Muscle layer of colon (tissue), 2 donors: ENCODE data around the gene SAP30BP.

Source experiments
- H3K27ac ChIP-seq: one replicate; pipeline ENCODE4 v1.7.0; 2013; ENCODE audit warnings: low read depth, mild to moderate bottlenecking, low read length, moderate library complexity
- H3K27me3 ChIP-seq, 2 donors: one replicate each; pipeline ENCODE4 v1.7.0; 2013; ENCODE audit warnings: low read length in 2 of 2, mild to moderate bottlenecking in 2 of 2; ENCODE audit not compliant: insufficient read depth in 2 of 2, control insufficient read depth in 1 of 2
- H3K36me3 ChIP-seq: one replicate; pipeline ENCODE4 v1.7.0; 2013; ENCODE audit warnings: mild to moderate bottlenecking, low read length; ENCODE audit not compliant: insufficient read depth
- H3K4me1 ChIP-seq: one replicate; pipeline ENCODE4 v1.7.0; 2013; ENCODE audit warnings: mild to moderate bottlenecking, low read length; ENCODE audit not compliant: insufficient read depth
- H3K4me3 ChIP-seq, 2 donors: one replicate each; pipeline ENCODE4 v1.7.0; 2013; ENCODE audit warnings: low read length in 2 of 2, low read depth in 1 of 2, mild to moderate bottlenecking in 1 of 2, moderate library complexity in 1 of 2
- H3K9ac ChIP-seq: one replicate; pipeline ENCODE4 v1.7.0; 2013; ENCODE audit warnings: low read length
- H3K9me3 ChIP-seq: one replicate; pipeline ENCODE4 v1.7.0; 2013; ENCODE audit warnings: mild to moderate bottlenecking, low read length
- donor health status: abdominal sarcoma.
- donor health status: Adenocarcinoma of cecum.

Gene SAP30BP

GRCh38 chr17:75642182-75642783, 24.9 kb upstream of the SAP30BP start:
- H3K27ac ChIP-seq = no peak overlapping the region
- H3K4me1 ChIP-seq = no peaks in the 10 kb centered on the region
- H3K4me3 ChIP-seq = no peak overlapping the region
- no peaks in the 10 kb centered on the region for H3K27me3 ChIP-seq
- no peaks in the 10 kb centered on the region for H3K9me3 ChIP-seq
- no peak overlapping the region for H3K9ac ChIP-seq
- H3K36me3 ChIP-seq = peaks cover 4% of the 10 kb centered on the region

DNA sequence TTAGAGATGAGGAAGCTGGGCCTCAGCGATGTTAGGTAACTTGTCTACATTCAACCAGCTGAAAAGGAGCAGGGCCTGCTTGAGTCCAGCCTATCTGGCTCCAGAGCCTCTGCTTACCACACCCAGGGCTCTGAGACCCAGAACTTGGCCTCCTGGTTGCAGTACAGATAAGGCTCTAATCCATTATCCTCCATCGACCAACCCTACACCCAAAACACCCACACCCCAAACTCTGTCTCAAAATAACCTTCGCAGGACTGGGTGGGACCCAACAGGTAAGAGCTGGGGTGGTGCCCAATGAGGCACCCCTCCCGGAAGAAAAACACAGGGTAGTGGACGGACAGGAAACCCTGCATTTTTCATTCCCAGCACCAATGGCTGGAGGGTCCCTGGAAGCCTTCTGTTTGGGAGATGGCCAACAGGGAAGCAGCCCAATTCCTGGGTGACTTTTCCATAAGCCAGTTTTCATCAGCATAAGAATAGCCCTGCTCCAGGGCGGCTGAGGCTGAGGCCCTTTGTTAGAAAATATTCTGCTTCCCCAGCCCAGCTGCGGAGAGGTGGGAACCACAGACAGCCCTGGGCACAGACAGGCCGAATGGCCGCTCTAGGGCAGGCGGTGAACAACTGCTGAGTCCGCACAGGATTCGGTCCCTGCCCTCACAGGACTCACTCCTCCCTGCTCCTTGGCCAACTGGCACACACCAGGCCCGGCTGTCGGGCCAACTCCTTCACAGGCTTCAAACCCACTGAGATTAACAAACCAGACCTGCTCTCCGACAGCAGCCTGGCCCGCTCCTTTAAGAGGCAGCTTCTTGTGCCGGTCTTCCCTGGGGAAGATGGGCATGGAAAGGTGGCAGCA, 24.1 kb upstream of the SAP30BP start:
- Histone ChIP-seq H3K27me3 (no peaks in the 10 kb centered on the region), H3K27ac (no peak overlapping the region), H3K4me1 (no peaks in the 10 kb centered on the region), H3K9ac (no peak overlapping the region), H3K4me3 (no peak overlapping the region), H3K9me3 (no peaks in the 10 kb centered on the region), H3K36me3 (peaks cover 4% of the 10 kb centered on the region)

DNA sequence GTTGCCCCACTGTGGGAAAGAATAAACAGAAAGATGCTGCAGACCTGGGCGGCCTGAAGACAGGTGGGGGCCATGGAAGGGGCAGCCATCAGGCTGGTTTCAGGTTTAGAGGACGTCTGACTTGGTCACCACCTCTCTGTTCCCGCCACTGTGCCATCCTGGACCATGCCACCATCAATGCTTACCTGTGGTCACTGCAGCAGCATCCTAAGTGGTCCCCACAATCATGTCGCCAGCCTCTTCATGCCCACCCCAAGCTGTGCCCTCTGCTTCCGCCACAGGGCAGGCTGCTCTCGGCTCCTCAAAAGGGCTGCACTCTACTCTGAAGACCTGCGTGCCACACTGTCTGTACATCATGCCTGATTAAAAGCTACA, 23.5 kb upstream of the SAP30BP start:
- H3K36me3 ChIP-seq = peaks cover 4% of the 10 kb centered on the region
- no peaks in the 10 kb centered on the region for H3K27me3 ChIP-seq
- H3K9ac ChIP-seq = no peak overlapping the region
- H3K4me3 ChIP-seq = no peak overlapping the region
- H3K4me1 ChIP-seq = no peaks in the 10 kb centered on the region
- H3K9me3 ChIP-seq = no peaks in the 10 kb centered on the region
- no peak overlapping the region for H3K27ac ChIP-seq

DNA sequence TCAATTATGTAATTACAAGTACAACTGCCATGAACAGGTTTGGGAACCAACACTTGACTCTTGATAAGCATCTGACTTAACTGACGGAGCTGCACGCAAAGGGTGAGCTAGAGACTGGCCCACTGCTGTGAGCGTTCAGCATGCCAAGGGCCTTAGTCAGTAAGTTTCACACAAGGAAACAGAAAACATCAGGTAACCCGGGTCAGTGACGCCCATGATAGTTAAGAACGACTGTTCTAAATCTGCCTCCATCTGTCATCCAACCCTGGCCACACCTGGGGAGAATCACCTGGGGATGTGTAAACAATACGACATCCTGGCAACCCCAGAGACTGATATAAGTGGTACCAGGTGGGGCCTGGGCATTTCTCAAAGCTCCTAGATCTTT, 21.6 kb upstream of the SAP30BP start:
- Histone ChIP-seq H3K9ac (no peak overlapping the region), H3K27me3 (no peaks in the 10 kb centered on the region), H3K4me1 (no peaks in the 10 kb centered on the region), H3K27ac (no peak overlapping the region), H3K4me3 (no peak overlapping the region), H3K9me3 (no peaks in the 10 kb centered on the region), H3K36me3 (peaks cover 15% of the 10 kb centered on the region)

DNA sequence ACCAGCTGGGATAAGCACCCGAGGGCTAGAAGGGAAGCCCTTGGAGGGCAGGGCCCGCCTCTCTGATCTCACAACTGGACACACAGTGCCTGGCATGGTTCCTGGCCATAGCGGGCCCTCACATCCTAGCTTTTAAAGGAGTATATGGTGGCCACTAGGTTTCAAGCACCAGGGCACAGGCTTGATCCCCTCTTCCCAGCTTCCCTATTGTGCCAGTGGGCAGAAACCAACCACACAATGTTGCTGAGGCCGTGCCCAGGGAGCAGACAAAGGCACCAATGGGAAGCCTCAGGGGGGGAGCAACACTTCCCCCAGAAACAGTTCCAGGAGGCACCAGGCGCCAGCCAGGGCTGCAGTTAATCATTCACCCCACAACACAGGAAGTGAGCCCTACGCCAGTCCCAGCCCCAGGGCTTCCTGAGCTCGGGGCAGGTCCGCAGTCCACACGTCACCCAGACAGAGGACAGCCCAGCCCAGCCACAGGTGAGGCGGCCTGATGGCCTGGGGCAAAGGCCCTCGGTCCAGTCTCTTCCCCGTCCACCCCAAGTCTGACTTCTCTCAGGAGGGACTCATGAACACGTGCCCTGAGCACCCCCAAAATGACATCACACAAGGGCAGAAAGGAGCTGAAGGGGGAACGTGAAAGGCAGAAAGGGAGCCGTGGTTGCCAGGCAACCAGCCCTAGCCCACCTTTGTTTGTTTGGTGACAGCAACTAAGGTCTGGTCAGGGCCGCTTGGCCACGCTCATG, 21.1 kb upstream of the SAP30BP start:
- H3K27me3 ChIP-seq = no peaks in the 10 kb centered on the region
- H3K36me3 ChIP-seq = peaks cover 21% of the 10 kb centered on the region
- no peak overlapping the region for H3K9ac ChIP-seq

GRCh38 chr17:75646638-75646992, 20.5 kb upstream of the SAP30BP start:
- Histone ChIP-seq H3K4me1 (no peaks in the 10 kb centered on the region), H3K27ac (no peak overlapping the region), H3K27me3 (no peaks in the 10 kb centered on the region), H3K9ac (no peak overlapping the region), H3K36me3 (peaks cover 23% of the 10 kb centered on the region), H3K9me3 (no peaks in the 10 kb centered on the region), H3K4me3 (no peak overlapping the region)

More for the DNA sequence above, 21.1 kb upstream of the SAP30BP start:
- H3K4me1 ChIP-seq = no peaks in the 10 kb centered on the region
- no peak overlapping the region for H3K27ac ChIP-seq
- no peak overlapping the region for H3K4me3 ChIP-seq
- no peaks in the 10 kb centered on the region for H3K9me3 ChIP-seq

DNA sequence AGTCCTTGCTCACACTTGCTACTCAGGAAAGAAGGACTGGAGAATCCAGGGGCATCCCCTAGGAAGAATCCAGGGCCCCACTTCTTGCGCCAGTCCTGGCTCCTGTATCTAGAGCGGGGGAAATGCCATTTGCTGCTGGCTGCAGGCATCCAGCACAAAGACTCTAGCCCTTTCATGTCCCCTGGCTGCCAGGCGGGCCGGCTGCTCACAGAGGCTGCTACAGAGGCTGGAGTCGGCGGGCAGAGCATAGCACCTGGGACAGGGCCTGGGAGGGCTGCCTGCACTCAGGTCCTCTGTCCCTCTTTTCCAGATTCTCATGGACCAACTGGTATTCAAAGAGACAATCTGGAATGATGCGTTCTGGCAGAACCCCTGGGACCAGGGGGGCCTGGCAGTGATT, 20.1 kb upstream of the SAP30BP start:
- Histone ChIP-seq H3K36me3 (peaks cover 23% of the 10 kb centered on the region), H3K4me1 (no peaks in the 10 kb centered on the region), H3K9ac (no peak overlapping the region), H3K4me3 (no peak overlapping the region), H3K27me3 (no peaks in the 10 kb centered on the region), H3K27ac (no peak overlapping the region), H3K9me3 (no peaks in the 10 kb centered on the region)

DNA sequence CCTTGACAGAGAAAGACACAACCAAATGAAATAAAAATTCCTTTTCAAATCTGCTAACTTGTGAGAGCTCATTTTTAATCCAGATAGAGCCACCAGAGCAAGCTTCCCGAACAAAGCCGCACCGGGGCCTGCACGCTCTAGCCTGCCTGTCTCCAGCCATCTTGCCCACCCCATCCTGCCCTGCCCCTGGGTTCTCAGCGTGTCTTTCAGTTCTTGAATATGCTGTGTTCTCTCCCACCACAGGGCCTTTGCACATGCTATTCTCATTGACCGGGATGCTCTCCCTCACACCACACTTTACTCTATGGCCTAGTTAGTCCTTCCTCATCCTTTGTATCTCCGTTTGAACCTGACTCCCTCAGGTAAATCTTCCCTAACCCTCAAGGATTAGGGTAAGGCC, 19.2 kb upstream of the SAP30BP start:
- H3K27me3 ChIP-seq = no peaks in the 10 kb centered on the region
- H3K9me3 ChIP-seq = no peaks in the 10 kb centered on the region
- H3K36me3 ChIP-seq = peaks cover 22% of the 10 kb centered on the region
- no peaks in the 10 kb centered on the region for H3K4me1 ChIP-seq
- no peak overlapping the region for H3K9ac ChIP-seq
- H3K4me3 ChIP-seq = no peak overlapping the region
- H3K27ac ChIP-seq = no peak overlapping the region

GRCh38 chr17:75649687-75650086, 17.5 kb upstream of the SAP30BP start:
- H3K4me1 ChIP-seq = no peaks in the 10 kb centered on the region
- H3K9ac ChIP-seq = no peak overlapping the region
- no peak overlapping the region for H3K4me3 ChIP-seq
- no peak overlapping the region for H3K27ac ChIP-seq
- H3K9me3 ChIP-seq = no peaks in the 10 kb centered on the region
- no peaks in the 10 kb centered on the region for H3K27me3 ChIP-seq
- H3K36me3 ChIP-seq = peaks cover 26% of the 10 kb centered on the region

DNA sequence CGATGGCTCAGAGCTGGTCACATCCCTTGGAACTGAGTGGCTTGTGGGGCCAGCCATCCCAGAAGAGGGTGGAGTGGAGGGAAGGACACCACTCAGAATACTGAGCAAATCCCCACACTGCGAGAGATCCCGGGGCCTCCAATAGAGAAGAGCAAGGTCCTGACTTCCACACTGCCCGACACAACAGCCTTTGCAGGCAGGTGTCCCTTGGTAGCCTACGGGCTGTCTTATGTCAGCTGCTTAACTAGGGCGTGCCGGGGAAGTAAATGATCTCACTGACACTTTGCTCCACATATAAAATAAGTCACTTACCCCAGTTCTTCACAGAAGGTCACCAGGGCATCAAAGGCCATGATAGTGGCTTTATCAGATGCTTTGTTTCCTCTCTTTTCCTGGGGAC, 16.3 kb upstream of the SAP30BP start:
- no peak overlapping the region for H3K27ac ChIP-seq
- H3K36me3 ChIP-seq = peaks cover 30% of the 10 kb centered on the region
- no peaks in the 10 kb centered on the region for H3K9me3 ChIP-seq
- no peak overlapping the region for H3K9ac ChIP-seq
- no peaks in the 10 kb centered on the region for H3K27me3 ChIP-seq
- no peaks in the 10 kb centered on the region for H3K4me1 ChIP-seq
- H3K4me3 ChIP-seq = no peak overlapping the region

DNA sequence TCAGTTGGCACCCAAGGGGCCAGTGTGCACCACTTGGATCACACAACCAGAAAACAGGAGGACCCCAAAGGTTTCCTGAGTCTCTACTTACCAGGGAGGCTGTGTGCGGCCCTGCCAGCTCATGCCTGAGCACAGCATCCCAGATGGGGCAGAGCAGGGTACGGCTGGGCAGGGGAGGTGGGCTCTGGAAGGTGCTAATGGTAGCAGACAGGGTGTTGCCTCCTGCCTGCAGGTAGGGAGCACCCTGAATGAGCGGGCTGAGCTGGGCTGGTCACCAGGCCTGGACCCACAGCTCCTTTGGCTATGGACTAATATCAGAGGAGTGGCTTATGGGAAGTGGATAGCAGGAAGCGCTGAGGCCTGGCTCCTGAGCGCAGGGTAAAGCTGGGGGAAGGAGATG, 14.8 kb upstream of the SAP30BP start:
- Histone ChIP-seq H3K9ac (no peak overlapping the region), H3K36me3 (peaks cover 30% of the 10 kb centered on the region), H3K27me3 (no peaks in the 10 kb centered on the region), H3K9me3 (no peaks in the 10 kb centered on the region), H3K4me3 (no peak overlapping the region), H3K27ac (no peak overlapping the region), H3K4me1 (no peaks in the 10 kb centered on the region)
